Lower lobe of right lung (tissue), 2 donors: ENCODE measurements around the gene FZD7. TPM values are rescaled to one million over a fixed set of nuclear protein-coding genes. Genes with fewer than 3 reads are reported as not detected.

ENCODE experiments used
- ATAC-seq, 2 donors: fragments of 200-7000 bp; cut with Tn5 transposase; one replicate each; pipeline ENCODE4 v1.9.1; 2020 to 2022; ENCODE audit warnings: mild to moderate bottlenecking in 2 of 2, moderate library complexity in 2 of 2
- DNase-seq: peaks from one replicate; pipeline ENCODE4 v3.0.0-alpha.2; 2020
- H3K27ac ChIP-seq: fragments of 200-600 bp; one replicate; pipeline ENCODE4 v1.8.0; 2022
- H3K27me3 ChIP-seq: fragments of 200-600 bp; one replicate; pipeline ENCODE4 v1.8.0; 2022; ENCODE audit warnings: low read depth
- H3K36me3 ChIP-seq: fragments of 200-600 bp; one replicate; pipeline ENCODE4 v1.8.0; 2022; ENCODE audit warnings: mild to moderate bottlenecking
- H3K4me1 ChIP-seq: fragments of 200-600 bp; one replicate; pipeline ENCODE4 v1.8.0; 2022
- H3K4me3 ChIP-seq: fragments of 200-600 bp; one replicate; pipeline ENCODE4 v1.8.0; 2022; ENCODE audit warnings: mild to moderate bottlenecking
- H3K9me3 ChIP-seq: fragments of 200-600 bp; one replicate; pipeline ENCODE4 v1.8.0; 2022
- CTCF ChIP-seq: fragments of 200-600 bp; IDR thresholded peaks from one replicate; pipeline ENCODE4 v1.8.0; 2022; ENCODE audit warnings: antibody characterized with exemption, mild to moderate bottlenecking
- intact Hi-C: fragments of 100-400 bp; cut with DNase I; formaldehyde crosslinking; loops from one replicate; pipeline ENCODE4 v1.11.0; 2022
- total RNA-seq: library from RNA; stranded (reverse); fragmentation: NEBNext Ultra II Directional; extraction: Animal tissue kit (Norgen Biotek cat#: 25700); gene quantifications from one replicate; pipeline ENCODE4 v1.2.1, GENCODE V29; 2021
- donor health status: DM: no; HTN: yes; CAD: no; lungs with severe emphysema.

The FZD7 gene
- total RNA-seq, 1 donor from 2014 or later: 15.2 TPM

DNA sequence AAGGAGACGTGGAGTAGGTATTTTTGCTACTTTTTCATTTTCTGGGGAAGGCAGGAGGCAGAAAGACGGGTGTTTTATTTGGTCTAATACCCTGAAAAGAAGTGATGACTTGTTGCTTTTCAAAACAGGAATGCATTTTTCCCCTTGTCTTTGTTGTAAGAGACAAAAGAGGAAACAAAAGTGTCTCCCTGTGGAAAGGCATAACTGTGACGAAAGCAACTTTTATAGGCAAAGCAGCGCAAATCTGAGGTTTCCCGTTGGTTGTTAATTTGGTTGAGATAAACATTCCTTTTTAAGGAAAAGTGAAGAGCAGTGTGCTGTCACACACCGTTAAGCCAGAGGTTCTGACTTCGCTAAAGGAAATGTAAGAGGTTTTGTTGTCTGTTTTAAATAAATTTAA lies 3.4 kb downstream of the FZD7 start:
- Histone ChIP-seq H3K4me1 (peaks cover 38% of the 10 kb centered on the region), H3K4me3 (peak overlapping the region; percentile 83), H3K9me3 (no peaks in the 10 kb centered on the region), H3K36me3 (no peaks in the 10 kb centered on the region), H3K27me3 (peaks cover 30% of the 10 kb centered on the region), H3K27ac (no peak overlapping the region)
- ATAC-seq: no peak
- no peak for DNase-seq
- intact Hi-C loops: no loop called here
- no peak for TF ChIP-seq CTCF

DNA sequence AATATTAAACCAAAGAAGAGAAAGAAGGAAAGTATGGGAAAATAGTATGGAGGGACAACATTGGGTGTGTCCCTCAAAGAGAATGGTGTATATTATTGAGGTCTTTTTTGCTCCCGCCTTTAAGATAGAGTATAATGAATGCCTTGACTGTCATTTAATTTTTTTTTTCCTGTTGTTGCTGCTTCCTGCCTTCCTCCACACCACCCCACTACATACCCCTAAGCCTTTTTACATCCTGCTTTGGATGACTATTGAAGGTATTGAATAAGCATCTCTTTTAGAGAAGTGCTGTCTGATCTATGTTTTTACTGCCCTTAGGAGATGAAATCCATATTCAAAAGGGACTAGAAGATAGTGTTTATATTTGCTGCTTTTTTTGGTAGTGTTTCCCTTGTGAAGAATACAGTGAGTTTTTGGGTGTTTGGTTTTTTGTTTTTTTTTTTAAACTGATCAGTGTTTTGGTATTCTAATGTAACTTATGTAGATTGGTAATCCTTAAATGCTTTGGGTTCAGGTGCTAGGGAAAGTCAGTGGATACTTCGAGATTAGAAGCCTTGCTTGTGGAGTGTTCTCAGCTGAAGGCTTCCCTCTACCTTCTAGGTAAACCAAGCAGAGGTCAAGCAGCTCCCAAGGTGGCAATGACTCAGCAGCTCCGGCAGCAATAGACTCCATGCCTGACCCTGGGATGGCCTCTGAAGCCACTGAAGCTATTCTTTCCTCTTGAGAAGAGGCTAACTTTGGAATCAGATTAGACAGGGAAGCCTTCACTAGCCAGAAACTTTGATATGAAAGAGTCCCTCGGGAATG lies 5.0 kb downstream of the FZD7 start:
- TF ChIP-seq CTCF: no peak
- DNase-seq: no peak
- H3K36me3 ChIP-seq: no peaks in the 10 kb centered on the region
- H3K27ac ChIP-seq: no peak overlapping the region
- H3K4me1 ChIP-seq: peaks cover 29% of the 10 kb centered on the region
- peaks cover 30% of the 10 kb centered on the region for H3K27me3 ChIP-seq
- no peaks in the 10 kb centered on the region for H3K9me3 ChIP-seq
- ATAC-seq: peak in 1 of 2 donors; percentile 53
- intact Hi-C loops: no loop called here
- no peak overlapping the region for H3K4me3 ChIP-seq

DNA sequence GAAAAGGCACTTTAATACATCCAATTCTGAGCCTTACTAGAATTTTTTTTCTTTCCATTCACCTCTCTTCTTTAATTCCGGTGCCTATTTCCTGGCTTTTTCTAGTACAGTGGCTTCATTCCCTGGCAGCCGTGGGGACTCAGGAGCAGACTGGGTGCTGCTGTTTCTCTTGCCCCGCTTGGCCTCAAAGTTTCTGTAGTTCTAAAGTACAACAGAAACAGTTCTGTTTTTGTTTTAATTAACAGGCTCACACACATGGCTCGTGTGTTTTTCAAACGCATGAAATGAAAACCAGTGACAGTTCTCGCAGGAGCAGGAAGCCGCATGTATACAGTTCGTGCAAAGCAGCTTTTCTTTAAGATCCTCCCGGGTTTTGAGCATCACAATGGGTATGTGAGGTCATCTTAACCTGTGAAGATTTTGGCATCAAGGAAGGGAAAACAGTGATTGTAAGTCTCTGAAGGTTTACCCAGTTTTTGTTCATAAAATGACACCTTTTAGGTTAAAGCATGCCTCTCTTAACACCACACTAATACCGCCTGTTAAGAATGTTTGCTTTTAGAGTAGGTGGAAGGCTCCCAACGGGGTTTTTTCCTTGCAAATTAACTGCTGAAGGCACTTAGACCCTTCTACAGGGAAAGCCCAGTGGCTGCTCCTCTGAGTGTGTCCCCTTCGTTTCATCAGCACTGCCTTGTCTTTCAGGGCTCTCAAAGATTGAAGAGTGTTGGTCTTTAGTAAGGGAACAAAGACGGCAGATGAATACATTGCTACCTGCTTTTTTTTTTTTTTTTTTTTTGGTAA lies 5.8 kb downstream of the FZD7 start:
- intact Hi-C loops: no loop called here
- ATAC-seq (no peak), DNase-seq (no peak)
- Histone ChIP-seq H3K4me1 (peaks cover 28% of the 10 kb centered on the region), H3K4me3 (no peak overlapping the region), H3K27ac (no peak overlapping the region), H3K9me3 (no peaks in the 10 kb centered on the region), H3K36me3 (no peaks in the 10 kb centered on the region), H3K27me3 (peaks cover 25% of the 10 kb centered on the region)
- TF ChIP-seq CTCF: no peak

DNA sequence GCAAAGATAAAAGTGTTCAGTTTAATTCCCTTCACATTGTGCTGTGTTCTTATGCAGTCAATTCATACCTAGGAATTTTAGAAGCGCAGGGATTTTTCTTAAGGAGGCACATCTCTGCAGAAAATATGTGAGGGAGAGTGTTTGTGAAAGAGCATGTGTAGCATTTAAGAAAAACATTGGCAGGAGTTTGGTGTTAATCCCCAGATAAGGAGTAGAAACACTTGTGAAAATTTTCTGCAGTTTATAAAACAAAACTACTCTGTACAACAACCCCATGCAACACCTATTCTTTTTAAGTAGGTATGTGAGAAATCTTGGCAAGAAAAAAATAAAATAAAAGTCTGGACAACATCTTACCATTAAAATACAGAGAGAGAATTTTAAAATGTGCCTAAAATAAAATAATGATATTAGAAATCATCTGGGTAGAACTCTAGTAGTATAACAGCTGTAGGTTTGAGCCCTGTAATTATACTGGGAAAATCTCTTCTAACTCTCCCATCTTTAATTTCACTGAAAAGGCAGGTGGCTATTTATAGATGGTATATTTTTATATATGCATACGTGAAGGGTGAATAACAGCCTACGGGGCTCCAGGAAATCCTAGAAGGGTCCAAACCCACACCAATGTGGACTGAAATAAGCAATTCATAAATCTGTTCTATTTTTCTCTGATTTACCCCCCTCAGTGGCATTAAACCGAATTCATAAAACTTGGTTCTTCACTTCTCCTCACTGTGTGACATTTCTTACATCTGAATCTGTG lies 6.6 kb downstream of the FZD7 start:
- no peaks in the 10 kb centered on the region for H3K36me3 ChIP-seq
- ATAC-seq: no peak
- H3K4me3 ChIP-seq: no peak overlapping the region
- intact Hi-C loops: no loop called here
- DNase-seq: no peak
- no peaks in the 10 kb centered on the region for H3K9me3 ChIP-seq
- no peak for TF ChIP-seq CTCF
- peaks cover 17% of the 10 kb centered on the region for H3K27me3 ChIP-seq
- H3K27ac ChIP-seq: no peak overlapping the region
- peaks cover 20% of the 10 kb centered on the region for H3K4me1 ChIP-seq

DNA sequence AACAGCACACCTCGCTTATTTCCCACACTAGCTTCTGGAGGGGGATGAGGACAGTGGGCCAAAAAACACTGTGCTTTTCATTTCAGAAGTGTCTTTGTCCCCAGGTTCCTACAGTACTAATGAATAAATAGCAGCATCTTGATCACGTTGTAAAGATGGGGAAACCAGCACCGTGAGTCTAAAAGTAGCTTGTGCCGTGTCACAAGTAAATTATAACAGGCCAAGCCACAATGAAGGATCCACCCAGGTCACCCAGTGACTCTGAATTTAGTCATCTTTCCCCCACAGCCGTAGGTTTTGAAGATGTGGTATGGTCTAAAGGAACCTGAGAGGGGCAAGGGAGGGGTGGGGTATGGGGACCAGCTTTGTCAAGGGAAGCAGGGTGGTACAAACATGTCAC lies 8.8 kb downstream of the FZD7 start:
- ATAC-seq: no peak
- TF ChIP-seq CTCF: no peak
- no peak for DNase-seq
- H3K9me3 ChIP-seq: no peaks in the 10 kb centered on the region
- intact Hi-C loops: no loop called here
- H3K4me1 ChIP-seq: peaks cover 9% of the 10 kb centered on the region
- H3K36me3 ChIP-seq: no peaks in the 10 kb centered on the region
- no peak overlapping the region for H3K27ac ChIP-seq
- H3K4me3 ChIP-seq: no peak overlapping the region
- H3K27me3 ChIP-seq: no peaks in the 10 kb centered on the region
